ENCODE results near the gene NFATC1.

DNA sequence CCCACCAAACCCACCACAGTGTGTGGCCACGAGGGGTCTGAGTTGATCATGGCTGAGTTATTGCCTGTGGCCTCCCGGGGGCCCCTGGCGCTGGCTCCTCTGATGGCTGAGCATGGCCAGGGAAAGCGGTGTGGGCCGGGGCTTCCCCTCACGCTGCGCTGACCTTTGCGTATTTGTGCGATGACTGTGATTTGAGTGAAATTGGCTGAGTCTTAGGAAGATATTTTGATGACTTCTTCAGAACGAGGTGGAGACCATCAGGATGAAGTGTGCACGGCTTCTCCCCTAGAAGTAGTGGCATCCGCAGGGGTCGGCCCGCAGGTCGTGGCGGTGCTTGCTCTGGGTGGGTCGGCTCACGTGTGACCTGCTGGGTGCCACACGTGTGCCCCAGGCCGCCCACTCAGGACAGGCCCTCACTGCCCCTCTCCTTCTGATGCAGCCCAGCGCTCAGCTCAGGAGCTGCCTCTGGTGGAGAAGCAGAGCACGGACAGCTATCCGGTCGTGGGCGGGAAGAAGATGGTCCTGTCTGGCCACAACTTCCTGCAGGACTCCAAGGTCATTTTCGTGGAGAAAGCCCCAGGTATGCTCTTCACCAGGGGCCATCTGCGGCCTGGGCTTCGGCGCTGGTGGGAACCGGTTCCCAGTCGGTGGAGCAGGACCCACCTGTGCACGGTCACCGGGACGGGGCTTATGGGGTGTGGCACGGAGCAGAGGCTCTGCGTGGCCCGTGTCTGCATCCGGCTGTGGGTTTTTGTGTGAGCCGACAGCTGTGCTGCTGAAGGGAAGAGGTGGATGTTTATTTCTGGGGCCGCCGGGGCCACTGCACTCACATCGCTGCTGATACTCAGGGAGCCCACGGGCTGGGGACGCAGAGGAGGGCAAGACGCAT lies 55.8 kb downstream of the NFATC1 start:
- TF ChIP-seq GATA2 (IDR thresholded peaks at IDR 0.05; ENCODE audit: low read depth, low read length) (no peak), GATA3 (IDR thresholded peaks at IDR 0.05; ENCODE audit: low read depth, low read length) (no peak)

Data from SH-SY5Y (cell line).